A204.1 (cell line): ENCODE results near the gene OR2B2.

ENCODE experiments used
- FAIRE-seq: peaks from 2 replicates; lab custom pipeline; 2012; peaks lifted over from hg19 to GRCh38; lab: Jason Lieb, UNC

Gene OR2B2

GRCh38 chr6:27866357-27867050 is 45.7 kb downstream of the OR2B2 start:
- FAIRE-seq = no peak

DNA sequence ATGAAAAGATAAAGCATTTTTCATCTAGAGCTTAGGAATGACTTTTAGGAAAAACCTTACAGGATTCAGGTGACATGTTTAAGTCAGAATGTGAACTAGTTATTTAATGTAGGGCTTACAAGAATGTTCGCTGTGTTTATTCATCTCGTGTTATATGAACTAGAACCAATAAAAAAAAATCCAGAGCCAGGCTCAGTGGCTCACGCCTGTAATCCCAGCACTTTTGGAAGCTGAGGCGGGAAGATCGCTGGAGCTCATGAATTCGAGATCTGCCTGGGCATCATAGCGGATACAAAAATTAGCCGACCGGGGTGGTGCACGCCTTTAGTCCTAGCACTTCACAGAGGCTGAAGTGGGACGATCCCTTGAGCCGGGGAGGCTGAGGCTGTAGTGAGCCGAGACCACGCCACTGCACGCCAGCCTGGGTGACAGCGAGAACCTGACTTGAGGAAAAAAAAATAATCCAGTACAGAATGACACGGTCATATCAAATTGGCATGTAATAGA is 46.3 kb downstream of the OR2B2 start:
- FAIRE-seq = no peak

DNA sequence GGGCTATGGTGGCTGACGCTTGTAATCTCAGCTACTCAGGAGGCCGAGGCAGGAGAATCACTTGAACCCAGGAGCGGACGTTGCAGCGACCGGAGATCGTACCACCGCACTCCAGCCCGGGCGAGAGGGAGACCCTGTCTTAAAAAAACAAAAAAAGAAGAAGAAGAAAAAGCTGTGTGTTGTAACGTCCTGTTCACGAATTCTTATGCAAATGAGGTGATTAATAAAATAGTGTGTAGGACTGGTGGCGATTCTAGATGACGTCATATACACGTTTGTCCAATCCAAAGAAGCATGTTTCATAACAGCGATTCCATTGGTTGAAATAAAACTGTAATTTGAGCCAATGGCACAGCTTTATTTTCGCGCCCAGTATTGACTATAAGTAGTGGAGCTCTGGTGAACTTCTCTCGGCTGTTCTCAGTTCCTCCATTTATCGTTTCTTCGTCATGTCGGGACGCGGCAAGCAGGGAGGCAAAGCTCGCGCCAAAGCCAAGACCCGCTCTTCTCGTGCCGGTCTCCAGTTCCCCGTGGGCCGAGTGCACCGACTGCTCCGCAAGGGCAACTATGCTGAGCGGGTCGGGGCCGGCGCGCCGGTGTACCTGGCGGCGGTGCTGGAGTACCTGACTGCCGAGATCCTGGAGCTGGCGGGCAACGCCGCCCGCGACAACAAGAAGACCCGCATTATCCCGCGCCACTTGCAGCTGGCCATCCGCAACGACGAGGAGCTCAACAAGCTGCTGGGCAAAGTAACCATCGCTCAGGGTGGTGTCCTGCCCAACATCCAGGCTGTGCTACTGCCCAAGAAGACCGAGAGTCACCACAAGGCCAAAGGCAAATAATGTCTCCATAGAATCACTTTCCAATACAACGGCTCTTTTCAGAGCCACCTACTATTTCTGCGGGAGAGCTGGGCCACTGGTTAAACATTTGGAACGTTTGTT is 47.0 kb downstream of the OR2B2 start:
- peak; percentile 43 for FAIRE-seq

DNA sequence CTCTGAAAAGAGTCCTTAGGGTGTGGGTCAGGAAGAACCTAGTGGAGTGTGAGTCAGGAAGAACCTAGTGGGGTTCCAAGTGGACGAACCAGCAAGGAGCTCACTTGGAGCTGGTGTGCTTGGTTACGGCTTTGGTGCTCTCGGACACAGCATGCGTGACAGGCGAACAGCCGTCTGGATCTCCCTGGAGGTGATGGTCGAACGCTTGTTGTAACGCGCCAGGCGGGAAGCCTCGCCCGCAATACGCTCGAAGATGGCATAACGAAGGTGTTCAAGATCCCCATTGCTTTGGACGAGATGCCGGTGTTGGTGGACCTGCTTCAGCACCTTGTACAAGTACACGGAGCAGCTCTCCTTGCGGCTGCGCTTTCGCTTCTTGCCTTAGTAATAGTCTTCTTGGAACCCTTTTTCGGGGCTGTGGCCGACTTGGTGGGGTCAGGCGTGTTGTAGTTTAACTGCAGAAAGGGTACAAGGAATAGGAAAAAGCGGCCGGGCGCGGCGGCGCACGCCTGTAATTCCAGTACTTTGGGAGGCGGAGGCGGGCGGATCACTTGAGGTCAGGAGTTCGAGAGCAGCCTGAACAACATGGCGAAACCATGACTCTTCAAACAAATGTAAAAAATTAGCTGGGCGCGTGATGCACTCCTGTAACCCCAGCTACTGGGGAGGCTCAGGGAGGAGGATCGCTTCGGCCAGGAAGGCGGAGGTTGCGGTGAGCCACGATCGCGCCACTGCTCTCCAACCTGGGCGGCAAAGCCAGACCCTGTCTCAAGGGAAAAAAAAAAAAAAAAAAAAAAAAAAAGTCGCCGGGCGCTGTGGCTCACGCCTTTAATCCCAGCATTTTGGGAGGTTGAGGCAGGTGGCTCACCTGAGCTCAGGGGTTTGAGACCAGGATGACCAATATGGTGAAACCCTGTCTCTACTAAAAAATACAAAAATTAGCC is 48.0 kb downstream of the OR2B2 start:
- FAIRE-seq = no peak

DNA sequence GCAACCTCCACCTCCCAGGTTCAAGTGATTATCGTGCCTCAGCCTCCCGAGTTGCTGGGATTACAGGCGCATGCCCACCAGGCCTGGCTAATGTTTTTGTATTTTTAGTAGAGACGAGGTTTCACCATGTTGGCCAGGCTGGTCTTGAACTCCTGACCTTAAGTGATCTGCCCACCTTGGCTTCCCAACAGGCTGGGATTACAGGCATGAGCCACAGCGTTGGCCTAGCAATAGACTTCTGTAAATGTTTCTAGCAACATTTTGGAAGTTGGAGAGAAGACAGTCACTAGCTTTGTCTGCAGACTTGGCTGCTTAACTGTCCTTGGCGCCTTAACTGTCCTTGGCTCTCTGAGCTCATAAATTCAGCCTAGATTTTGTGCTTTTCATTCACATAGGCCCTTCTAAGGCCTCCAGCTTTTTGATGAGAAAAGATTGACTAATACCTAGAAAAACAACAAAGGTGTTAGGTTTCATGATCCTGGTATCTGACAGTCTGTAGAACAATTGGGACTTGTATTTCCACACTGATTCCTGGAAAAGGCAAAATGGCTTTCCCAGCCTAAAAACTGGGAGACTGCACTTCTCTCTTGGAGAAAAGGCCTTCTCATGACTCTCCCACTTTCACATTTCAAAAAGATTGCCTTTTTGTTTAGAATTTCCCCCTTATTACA is 49.7 kb downstream of the OR2B2 start:
- FAIRE-seq = no peak

DNA sequence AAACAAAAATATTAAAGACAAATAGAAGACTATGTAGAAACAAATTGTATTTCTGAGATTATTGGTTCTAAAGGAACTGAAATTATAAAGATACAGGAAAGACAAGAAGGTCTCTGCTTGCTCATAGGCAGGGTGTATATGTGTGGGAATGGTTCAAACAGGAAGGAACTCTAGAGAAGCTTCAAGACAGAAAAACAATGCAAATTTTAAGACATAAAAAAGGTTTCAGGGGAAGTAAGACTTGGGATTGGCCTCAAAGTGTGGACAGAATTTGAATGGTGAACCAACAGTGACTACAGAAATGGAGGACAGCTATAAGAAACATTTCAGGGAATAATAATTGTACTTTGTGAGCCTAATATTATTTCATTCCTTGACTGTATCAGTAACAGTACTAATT is 50.3 kb downstream of the OR2B2 start:
- no peak for FAIRE-seq

GRCh38 chr6:27861276-27861840 is 50.8 kb downstream of the OR2B2 start:
- no peak for FAIRE-seq
